IPS-15b (cell line): Measurements from ENCODE around the gene CPE.

Source experiments
- H3K27me3 ChIP-seq: one replicate; pipeline ENCODE4 v1.6.1; 2013; ENCODE audit warnings: low read length; ENCODE audit not compliant: control insufficient read depth, insufficient read depth
- H3K36me3 ChIP-seq: one replicate; pipeline ENCODE4 v1.6.1; 2013; ENCODE audit warnings: low read length; ENCODE audit not compliant: control insufficient read depth, insufficient read depth
- H3K4me1 ChIP-seq: one replicate; pipeline ENCODE4 v1.6.1; 2013; ENCODE audit warnings: mild to moderate bottlenecking, low read length; ENCODE audit not compliant: control insufficient read depth, insufficient read depth
- H3K4me3 ChIP-seq: one replicate; pipeline ENCODE4 v1.5.1; 2013; ENCODE audit warnings: low read depth, low read length
- H3K9ac ChIP-seq: one replicate; pipeline ENCODE4 v1.6.1; 2013; ENCODE audit warnings: low read depth, mild to moderate bottlenecking, low read length
- H3K9me3 ChIP-seq: one replicate; pipeline ENCODE4 v1.6.1; 2013; ENCODE audit warnings: mild to moderate bottlenecking, low read length; ENCODE audit not compliant: control insufficient read depth, insufficient read depth

CPE gene

DNA sequence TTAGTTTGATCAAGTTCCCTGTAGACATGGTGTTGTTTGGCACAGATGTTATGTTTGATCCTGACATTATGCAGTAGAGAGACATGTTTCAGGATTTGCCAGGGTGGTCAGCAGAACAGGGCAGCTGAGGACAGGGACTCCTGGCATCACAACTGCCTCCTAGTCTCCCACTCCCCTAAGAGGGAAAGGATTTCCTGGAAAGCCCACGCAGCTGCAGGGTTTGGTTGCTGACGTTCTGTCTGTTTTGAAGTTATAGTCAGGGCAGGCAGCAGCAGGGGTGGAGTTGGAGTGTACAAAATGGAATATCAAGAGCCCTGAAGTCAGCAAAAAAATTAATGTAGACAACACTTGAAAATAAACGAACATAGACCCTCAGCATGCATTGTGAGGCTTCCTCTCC is 125.4 kb downstream of the CPE start:
- H3K4me3 ChIP-seq: no peak overlapping the region
- H3K4me1 ChIP-seq: no peaks in the 10 kb centered on the region
- no peak overlapping the region for H3K9ac ChIP-seq
- no peaks in the 10 kb centered on the region for H3K36me3 ChIP-seq
- no peaks in the 10 kb centered on the region for H3K9me3 ChIP-seq
- no peaks in the 10 kb centered on the region for H3K27me3 ChIP-seq

DNA sequence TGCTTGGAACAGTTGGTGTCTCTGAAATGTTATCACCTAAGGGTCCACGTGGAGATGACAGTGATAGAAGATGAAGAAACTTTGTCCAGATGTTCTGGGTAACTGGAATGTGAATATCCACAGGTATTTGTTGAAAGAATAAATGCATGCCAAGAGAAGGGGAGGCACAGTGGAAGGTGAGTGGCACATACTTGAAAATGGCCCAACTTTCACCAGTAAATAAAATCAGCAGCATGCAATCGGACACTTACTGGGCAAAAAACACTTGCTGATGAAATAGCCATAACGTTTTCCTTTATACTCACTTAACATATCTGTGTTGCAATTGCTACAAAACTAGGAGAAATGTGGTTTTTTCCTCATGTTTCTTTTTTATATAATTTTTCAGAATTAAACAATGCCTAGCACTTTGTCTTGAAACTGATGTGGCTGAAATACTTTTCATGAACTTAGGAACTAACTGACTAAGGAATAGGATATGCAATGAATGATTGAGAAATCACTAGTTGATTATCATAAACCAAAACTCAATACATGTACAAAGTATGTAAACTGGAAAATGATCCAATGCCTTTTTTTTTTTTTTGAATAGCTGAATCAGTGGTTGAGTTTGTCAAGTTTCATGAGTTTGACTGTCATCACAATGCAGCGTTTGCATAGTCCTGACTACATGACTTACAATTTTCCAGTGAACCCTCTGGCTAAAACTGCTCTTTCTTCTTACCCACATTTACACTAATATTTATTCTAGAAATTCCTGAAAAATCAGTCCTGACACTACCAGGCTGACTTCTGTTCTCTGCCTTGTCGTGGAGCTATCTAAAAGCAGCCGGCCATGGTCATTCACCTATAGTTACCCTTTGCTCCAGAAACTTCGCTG is 127.4 kb downstream of the CPE start:
- H3K4me1 ChIP-seq: no peaks in the 10 kb centered on the region

DNA sequence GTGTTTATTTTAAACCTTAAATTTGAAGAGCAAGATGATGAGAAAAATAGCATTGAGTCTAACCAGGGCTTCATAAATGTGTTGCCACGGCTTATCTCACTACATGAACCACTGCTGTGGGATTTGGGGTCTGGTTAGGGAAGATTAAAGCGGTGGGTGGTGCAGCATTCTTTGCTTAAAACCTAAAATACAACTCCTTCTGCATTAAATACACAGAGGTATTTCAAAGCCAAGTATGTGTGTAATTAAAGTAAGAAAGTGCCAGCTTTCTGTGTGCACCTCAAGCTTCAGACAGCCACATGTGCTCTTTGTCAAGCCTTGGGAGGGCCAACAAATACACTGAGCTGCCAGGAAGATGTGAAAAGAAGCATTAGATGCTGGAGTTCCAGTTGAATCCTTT is 128.0 kb downstream of the CPE start:
- no peaks in the 10 kb centered on the region for H3K9me3 ChIP-seq
- no peaks in the 10 kb centered on the region for H3K27me3 ChIP-seq
- no peak overlapping the region for H3K9ac ChIP-seq
- no peaks in the 10 kb centered on the region for H3K4me1 ChIP-seq
- no peak overlapping the region for H3K4me3 ChIP-seq
- H3K36me3 ChIP-seq: no peaks in the 10 kb centered on the region

More for the DNA sequence above, 127.4 kb downstream of the CPE start:
- Histone ChIP-seq H3K9me3 (no peaks in the 10 kb centered on the region), H3K27me3 (no peaks in the 10 kb centered on the region), H3K4me3 (no peak overlapping the region), H3K36me3 (no peaks in the 10 kb centered on the region), H3K9ac (no peak overlapping the region)

DNA sequence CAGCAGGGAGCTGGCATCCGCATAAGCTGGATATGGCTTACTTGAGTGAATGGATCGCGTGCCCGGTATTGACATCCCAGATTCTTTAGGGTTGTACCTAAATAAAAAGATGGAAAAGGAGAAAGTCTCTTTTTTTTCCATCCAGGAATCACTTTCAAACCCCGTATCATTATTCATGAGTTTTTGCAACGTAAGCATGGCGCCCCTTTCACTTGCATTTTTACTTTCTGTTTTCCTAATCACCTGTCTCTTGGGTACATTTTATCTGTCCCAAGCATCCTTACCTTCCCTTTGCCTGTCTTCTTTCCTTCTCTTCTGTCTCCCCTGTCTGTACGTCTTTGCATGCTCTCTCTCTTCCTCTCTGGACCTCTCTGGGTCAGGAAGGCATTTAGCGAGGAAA is 128.6 kb downstream of the CPE start:
- H3K4me1 ChIP-seq: no peaks in the 10 kb centered on the region

DNA sequence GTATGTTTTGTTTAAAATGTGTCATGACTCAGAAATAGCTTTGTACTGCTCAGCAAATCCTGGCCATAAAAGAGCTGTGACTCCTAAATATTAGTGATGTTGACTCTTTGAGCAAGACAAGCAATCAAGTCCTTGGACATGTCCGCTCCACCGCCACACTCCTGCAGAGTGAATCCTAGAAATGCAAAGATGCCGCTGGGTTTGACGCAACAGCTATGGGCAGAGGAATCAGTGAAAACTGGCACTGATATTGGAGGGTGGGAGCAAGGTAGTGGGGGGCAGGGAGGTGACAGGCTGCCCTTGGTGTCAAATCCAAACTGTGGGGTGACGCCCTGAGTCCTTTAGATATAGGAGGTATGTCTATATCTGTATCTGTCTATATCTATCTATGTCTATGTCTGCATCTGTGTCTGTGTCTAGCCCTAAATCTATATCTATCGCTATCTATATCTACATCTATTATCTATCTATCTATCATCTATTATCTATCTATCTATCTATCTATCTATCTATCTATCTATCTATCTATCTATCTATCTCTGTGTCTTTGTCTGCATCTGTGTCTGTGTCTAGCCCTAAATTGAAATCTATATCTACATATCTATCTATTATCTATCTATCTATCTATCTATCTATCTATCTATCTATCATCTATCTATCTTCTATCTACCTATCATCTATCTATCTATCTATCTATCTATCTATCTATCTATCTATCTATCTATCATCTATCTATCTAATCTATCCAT is 129.7 kb downstream of the CPE start:
- no peaks in the 10 kb centered on the region for H3K4me1 ChIP-seq

More for the DNA sequence above, 128.6 kb downstream of the CPE start:
- no peak overlapping the region for H3K9ac ChIP-seq
- no peaks in the 10 kb centered on the region for H3K36me3 ChIP-seq
- H3K9me3 ChIP-seq: no peaks in the 10 kb centered on the region
- H3K4me3 ChIP-seq: no peak overlapping the region
- no peaks in the 10 kb centered on the region for H3K27me3 ChIP-seq

DNA sequence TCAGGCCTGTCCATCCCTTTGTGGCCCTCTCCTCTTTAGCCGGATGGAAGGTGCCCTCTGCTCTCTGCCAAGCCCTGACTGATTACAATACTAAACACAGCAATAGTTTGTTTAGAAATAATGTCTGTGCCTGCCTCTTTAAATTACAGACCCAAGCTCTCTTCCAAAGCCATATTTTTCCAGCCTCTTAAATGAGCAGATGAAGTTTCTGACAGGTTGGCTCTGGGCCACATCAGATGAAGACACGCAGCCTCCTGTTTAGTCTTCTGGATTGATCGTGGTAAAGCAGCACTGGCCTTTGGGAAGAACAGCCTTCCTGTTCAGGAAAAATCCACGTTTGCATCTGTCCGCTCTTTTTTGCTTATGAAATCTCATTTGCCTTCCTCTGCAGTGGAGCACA is 133.6 kb downstream of the CPE start:
- H3K4me3 ChIP-seq: no peak overlapping the region
- H3K27me3 ChIP-seq: no peaks in the 10 kb centered on the region
- H3K36me3 ChIP-seq: no peaks in the 10 kb centered on the region
- H3K4me1 ChIP-seq: no peaks in the 10 kb centered on the region
- no peak overlapping the region for H3K9ac ChIP-seq
- no peaks in the 10 kb centered on the region for H3K9me3 ChIP-seq

More for the DNA sequence above, 129.7 kb downstream of the CPE start:
- no peaks in the 10 kb centered on the region for H3K36me3 ChIP-seq
- H3K9me3 ChIP-seq: no peaks in the 10 kb centered on the region
- no peak overlapping the region for H3K9ac ChIP-seq
- H3K4me3 ChIP-seq: no peak overlapping the region
- H3K27me3 ChIP-seq: no peaks in the 10 kb centered on the region

GRCh38 chr4:165514739-165515138 is 135.9 kb downstream of the CPE start:
- Histone ChIP-seq H3K9ac (no peak overlapping the region), H3K27me3 (no peaks in the 10 kb centered on the region), H3K4me3 (no peak overlapping the region), H3K9me3 (no peaks in the 10 kb centered on the region), H3K4me1 (no peaks in the 10 kb centered on the region), H3K36me3 (no peaks in the 10 kb centered on the region)

- no peaks in the 10 kb centered on the region for H3K4me1 ChIP-seq
- H3K4me3 ChIP-seq: no peak overlapping the region
- no peaks in the 10 kb centered on the region for H3K9me3 ChIP-seq
Measured at GRCh38 chr4:165515201-165515600, 136.4 kb downstream of the CPE start.

DNA sequence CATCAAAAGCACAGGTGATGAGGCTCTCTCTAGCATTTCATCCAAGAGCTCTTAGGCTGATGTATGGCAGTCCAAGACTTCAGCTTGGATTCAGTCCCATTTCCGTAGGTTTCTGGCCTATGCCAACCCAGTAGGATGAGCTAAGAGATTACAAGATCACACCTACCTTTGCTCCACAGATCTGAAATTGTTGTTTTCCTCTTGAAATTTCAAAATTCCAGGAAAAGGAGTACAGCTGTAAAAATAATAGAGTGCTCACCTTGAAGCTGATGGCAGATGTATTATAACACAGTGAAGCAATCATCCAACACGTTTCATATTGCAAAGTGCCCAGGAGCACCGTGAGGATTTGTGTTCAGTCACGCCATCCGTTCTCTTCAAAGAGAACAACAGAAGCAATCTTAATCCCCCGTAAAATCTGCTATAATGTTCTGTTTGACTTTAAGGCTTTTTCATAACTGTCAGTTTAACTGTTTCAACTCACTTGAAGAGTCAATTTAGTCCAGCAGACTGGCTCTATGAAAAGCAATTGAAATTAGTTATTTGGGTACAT is 137.5 kb downstream of the CPE start:
- no peak overlapping the region for H3K4me3 ChIP-seq
- no peaks in the 10 kb centered on the region for H3K9me3 ChIP-seq
- no peaks in the 10 kb centered on the region for H3K4me1 ChIP-seq
- no peaks in the 10 kb centered on the region for H3K36me3 ChIP-seq
- H3K27me3 ChIP-seq: no peaks in the 10 kb centered on the region
- H3K9ac ChIP-seq: no peak overlapping the region

More at GRCh38 chr4:165515201-165515600, 136.4 kb downstream of the CPE start:
- no peaks in the 10 kb centered on the region for H3K36me3 ChIP-seq
- H3K27me3 ChIP-seq: no peaks in the 10 kb centered on the region
- no peak overlapping the region for H3K9ac ChIP-seq

DNA sequence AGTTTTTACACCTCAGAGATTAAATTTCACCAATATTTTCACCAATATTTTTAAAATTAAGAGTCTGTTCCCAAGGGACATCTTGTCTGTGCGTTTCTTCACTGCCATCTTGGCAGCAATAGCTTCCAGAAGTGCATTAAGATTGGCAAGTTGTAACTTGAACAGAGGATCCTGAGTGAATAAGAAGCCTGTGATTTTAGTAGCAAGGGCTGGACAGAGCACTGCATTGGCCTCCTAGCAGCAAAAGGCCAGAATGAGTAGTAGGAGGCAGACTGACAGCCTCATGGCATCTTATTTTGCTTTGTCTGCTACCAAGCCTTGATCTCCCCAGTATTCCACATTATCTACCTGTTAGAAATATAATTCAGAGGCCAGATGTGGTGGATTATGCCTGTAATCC is 138.4 kb downstream of the CPE start:
- Histone ChIP-seq H3K4me1 (no peaks in the 10 kb centered on the region), H3K9ac (no peak overlapping the region), H3K27me3 (no peaks in the 10 kb centered on the region), H3K4me3 (no peak overlapping the region), H3K36me3 (no peaks in the 10 kb centered on the region), H3K9me3 (no peaks in the 10 kb centered on the region)

GRCh38 chr4:165518024-165518616 is 139.3 kb downstream of the CPE start:
- Histone ChIP-seq H3K36me3 (no peaks in the 10 kb centered on the region), H3K4me1 (no peaks in the 10 kb centered on the region), H3K27me3 (no peaks in the 10 kb centered on the region), H3K9me3 (no peaks in the 10 kb centered on the region), H3K9ac (no peak overlapping the region), H3K4me3 (no peak overlapping the region)
